Stimulated activated memory B cell treated with anti-CD40 and anti-IgM and Interleukin-4, amounts not matched to agents 10 μg/mL and 1 μg/mL and 100 μg/mL, for 72 hours (primary cell): ENCODE data around the gene IQCH.
"Not testable (repeated sequence)": the region's sequence is repeated elsewhere in the genome, so short reads cannot be mapped to it uniquely, and the experiment has no call there.

Source experiments
- ATAC-seq: fragments of 150-1000 bp; cut with Tn5 transposase; 2 replicates; pipeline ENCODE4 v1.10.0; 2021
- H3K27ac Mint-ChIP-seq: one replicate; pipeline ENCODE4 v1.8.0; 2022; ENCODE audit warnings: mild to moderate bottlenecking, mixed read lengths
- H3K27me3 Mint-ChIP-seq: one replicate; pipeline ENCODE4 v1.8.0; 2022; ENCODE audit warnings: mixed read lengths
- H3K36me3 Mint-ChIP-seq: one replicate; pipeline ENCODE4 v1.8.0; 2022; ENCODE audit warnings: mixed read lengths
- H3K4me1 Mint-ChIP-seq: one replicate; pipeline ENCODE4 v1.8.0; 2022; ENCODE audit warnings: mixed read lengths
- H3K4me3 Mint-ChIP-seq: one replicate; pipeline ENCODE4 v1.8.0; 2022; ENCODE audit warnings: mild to moderate bottlenecking, moderate library complexity, mixed read lengths
- H3K9me3 Mint-ChIP-seq: one replicate; pipeline ENCODE4 v1.8.0; 2022; ENCODE audit warnings: mixed read lengths

Gene IQCH

DNA sequence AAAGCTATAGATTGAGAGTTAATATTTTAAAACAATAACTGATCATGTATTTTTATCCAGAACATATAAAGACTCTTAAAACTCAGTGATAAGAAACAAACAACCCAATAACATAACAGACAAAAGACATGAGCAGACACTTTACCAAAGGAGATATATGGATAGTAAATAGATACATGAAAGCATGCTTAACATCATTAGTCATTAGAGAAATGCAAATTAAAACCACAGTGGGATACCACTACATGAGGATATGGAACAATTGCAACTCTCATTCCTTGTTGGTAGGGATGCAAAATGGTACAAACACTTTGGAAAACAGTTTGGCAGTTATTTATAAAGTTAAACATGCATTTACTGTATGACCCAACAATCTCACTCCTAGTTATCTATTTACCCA, 95.0 kb downstream of the IQCH start:
- H3K9me3 Mint-ChIP-seq = peaks cover 15% of the 10 kb centered on the region
- H3K36me3 Mint-ChIP-seq = peaks cover 7% of the 10 kb centered on the region
- no peak overlapping the region for H3K4me3 Mint-ChIP-seq
- no peaks in the 10 kb centered on the region for H3K4me1 Mint-ChIP-seq
- ATAC-seq = no peak
- no peak overlapping the region for H3K27ac Mint-ChIP-seq
- peaks cover 8% of the 10 kb centered on the region for H3K27me3 Mint-ChIP-seq

GRCh38 chr15:67350042-67350441, 95.5 kb downstream of the IQCH start:
- H3K9me3 Mint-ChIP-seq = peaks cover 14% of the 10 kb centered on the region
- peaks cover 8% of the 10 kb centered on the region for H3K27me3 Mint-ChIP-seq
- H3K27ac Mint-ChIP-seq = no peak overlapping the region

GRCh38 chr15:67358391-67358790, 103.8 kb downstream of the IQCH start:
- H3K27ac Mint-ChIP-seq = no peak overlapping the region
- H3K4me3 Mint-ChIP-seq = no peak overlapping the region
- ATAC-seq = no peak
- H3K4me1 Mint-ChIP-seq = no peaks in the 10 kb centered on the region
- peaks cover 2% of the 10 kb centered on the region for H3K27me3 Mint-ChIP-seq
- H3K9me3 Mint-ChIP-seq = no peaks in the 10 kb centered on the region
- H3K36me3 Mint-ChIP-seq = no peaks in the 10 kb centered on the region

More at GRCh38 chr15:67350042-67350441, 95.5 kb downstream of the IQCH start:
- no peak overlapping the region for H3K4me3 Mint-ChIP-seq
- peaks cover 6% of the 10 kb centered on the region for H3K36me3 Mint-ChIP-seq
- no peaks in the 10 kb centered on the region for H3K4me1 Mint-ChIP-seq
- ATAC-seq = no peak

GRCh38 chr15:67358812-67359211, 104.2 kb downstream of the IQCH start:
- H3K4me3 Mint-ChIP-seq = no peak overlapping the region
- no peak for ATAC-seq
- no peak overlapping the region for H3K27ac Mint-ChIP-seq
- H3K9me3 Mint-ChIP-seq = peaks cover 3% of the 10 kb centered on the region
- peaks cover 6% of the 10 kb centered on the region for H3K27me3 Mint-ChIP-seq
- H3K4me1 Mint-ChIP-seq = no peaks in the 10 kb centered on the region
- H3K36me3 Mint-ChIP-seq = no peaks in the 10 kb centered on the region

- H3K36me3 Mint-ChIP-seq = no peaks in the 10 kb centered on the region
- no peak for ATAC-seq
- H3K9me3 Mint-ChIP-seq = peaks cover 4% of the 10 kb centered on the region
- no peak overlapping the region for H3K27ac Mint-ChIP-seq
- no peaks in the 10 kb centered on the region for H3K4me1 Mint-ChIP-seq
- peaks cover 8% of the 10 kb centered on the region for H3K27me3 Mint-ChIP-seq
- no peak overlapping the region for H3K4me3 Mint-ChIP-seq
Observed at GRCh38 chr15:67359431-67360079, 105.0 kb downstream of the IQCH start.

DNA sequence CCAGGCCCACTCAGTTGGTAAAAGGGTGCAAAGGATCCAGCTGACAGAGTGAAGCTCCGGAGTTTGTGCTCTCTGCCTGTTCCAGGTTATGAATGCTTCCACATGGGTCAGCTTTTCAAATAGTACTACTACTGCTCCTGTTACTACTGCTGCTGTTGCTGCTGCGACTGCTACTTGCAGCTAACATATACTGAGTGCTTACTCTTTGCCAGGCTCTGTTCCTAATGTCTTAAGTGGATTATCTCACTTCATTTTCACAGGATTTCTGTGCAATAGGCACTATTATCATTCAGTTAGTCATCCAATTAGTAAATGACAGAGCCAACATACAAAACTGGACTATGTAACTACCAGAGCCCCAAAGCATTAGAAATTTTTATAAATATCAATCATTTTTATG, 106.5 kb downstream of the IQCH start:
- Mint-ChIP-seq H3K4me3 (no peak overlapping the region), H3K4me1 (no peaks in the 10 kb centered on the region), H3K27me3 (peaks cover 8% of the 10 kb centered on the region), H3K9me3 (peaks cover 4% of the 10 kb centered on the region), H3K36me3 (no peaks in the 10 kb centered on the region), H3K27ac (no peak overlapping the region)
- no peak for ATAC-seq

DNA sequence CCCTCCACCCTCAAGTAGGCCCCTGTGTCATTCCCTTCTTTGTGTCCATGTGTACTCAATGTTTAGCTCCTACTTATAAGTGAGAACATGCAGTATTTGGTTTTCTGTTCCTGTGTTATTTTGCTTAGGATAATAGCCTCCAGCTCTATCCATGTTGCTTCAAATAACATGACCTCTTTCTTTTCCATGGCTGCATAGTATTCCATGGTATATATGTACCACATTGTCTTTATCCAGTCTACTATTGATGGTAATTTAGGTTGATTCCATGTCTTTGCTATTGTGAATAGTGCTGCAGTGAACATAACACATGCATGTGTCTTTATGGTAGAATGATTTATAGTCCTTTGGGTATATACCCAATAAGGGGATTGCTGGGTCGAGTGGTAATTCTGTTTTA, 109.1 kb downstream of the IQCH start:
- not testable (repeated sequence) for H3K9me3 Mint-ChIP-seq, H3K27me3 Mint-ChIP-seq

GRCh38 chr15:67365994-67366393, 111.4 kb downstream of the IQCH start:
- no peak overlapping the region for H3K27ac Mint-ChIP-seq
- no peaks in the 10 kb centered on the region for H3K36me3 Mint-ChIP-seq
- H3K9me3 Mint-ChIP-seq = peaks cover 4% of the 10 kb centered on the region

More for the DNA sequence above, 109.1 kb downstream of the IQCH start:
- H3K27ac Mint-ChIP-seq, ATAC-seq, H3K36me3 Mint-ChIP-seq, H3K4me3 Mint-ChIP-seq, H3K4me1 Mint-ChIP-seq: not testable (repeated sequence)

DNA sequence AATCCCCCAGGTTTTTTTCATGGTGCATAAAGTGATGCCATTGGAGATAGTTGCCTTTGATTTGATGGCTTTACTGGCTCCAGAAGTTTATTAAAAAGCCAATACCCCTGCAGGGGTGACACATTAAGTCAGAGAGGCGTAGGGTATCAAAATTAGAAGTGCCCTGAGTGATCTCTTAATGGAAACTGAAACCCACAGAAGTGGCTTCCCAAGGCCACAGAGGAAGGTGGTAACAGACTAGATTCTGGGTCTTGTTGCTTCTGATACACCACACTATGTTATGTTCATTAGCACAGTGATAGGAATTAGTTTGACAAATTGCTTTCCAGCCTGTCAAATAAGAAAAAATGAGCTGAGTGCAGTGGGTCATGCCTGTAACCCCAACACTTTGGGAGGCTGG, 112.3 kb downstream of the IQCH start:
- Mint-ChIP-seq H3K27me3 (peaks cover 24% of the 10 kb centered on the region), H3K36me3 (no peaks in the 10 kb centered on the region), H3K27ac (no peak overlapping the region), H3K4me1 (no peaks in the 10 kb centered on the region), H3K4me3 (no peak overlapping the region), H3K9me3 (peaks cover 4% of the 10 kb centered on the region)
- ATAC-seq = no peak

More at GRCh38 chr15:67365994-67366393, 111.4 kb downstream of the IQCH start:
- no peak for ATAC-seq
- peaks cover 24% of the 10 kb centered on the region for H3K27me3 Mint-ChIP-seq
- H3K4me3 Mint-ChIP-seq = no peak overlapping the region
- no peaks in the 10 kb centered on the region for H3K4me1 Mint-ChIP-seq

DNA sequence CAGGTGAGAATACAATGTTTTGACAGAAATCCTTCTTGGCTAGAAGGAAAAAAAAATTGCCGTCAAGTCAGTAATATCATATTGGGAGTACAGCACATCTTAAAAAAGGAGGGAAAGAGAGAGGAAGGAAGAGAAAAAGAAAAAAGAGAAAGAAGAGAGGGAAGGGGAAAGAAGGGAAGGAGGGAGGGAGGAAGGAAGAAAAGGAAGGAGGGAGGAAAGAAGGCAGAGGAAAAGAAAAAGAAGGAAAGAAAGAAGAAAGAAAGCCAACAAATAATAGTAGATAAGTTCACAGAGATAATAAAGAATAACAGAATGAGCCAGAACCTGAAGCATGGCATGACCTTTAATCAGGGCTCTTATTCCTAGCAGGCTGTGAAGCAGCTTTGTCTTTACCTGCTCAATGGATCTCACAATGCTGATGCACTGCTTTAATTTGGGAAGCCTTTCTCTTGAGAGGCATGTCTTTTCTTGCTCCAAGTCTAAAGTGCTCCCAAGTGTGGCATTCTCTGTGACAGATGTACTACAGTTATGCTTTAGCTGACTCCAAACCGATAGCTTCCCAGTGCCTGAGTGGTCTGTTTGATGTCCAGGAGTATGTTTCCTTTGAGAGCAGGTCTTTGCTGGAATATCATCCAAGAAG, 114.9 kb downstream of the IQCH start:
- no peaks in the 10 kb centered on the region for H3K4me1 Mint-ChIP-seq
- ATAC-seq = no peak
- H3K9me3 Mint-ChIP-seq = no peaks in the 10 kb centered on the region
- no peaks in the 10 kb centered on the region for H3K36me3 Mint-ChIP-seq
- no peak overlapping the region for H3K4me3 Mint-ChIP-seq
- H3K27me3 Mint-ChIP-seq = peaks cover 16% of the 10 kb centered on the region
- no peak overlapping the region for H3K27ac Mint-ChIP-seq

DNA sequence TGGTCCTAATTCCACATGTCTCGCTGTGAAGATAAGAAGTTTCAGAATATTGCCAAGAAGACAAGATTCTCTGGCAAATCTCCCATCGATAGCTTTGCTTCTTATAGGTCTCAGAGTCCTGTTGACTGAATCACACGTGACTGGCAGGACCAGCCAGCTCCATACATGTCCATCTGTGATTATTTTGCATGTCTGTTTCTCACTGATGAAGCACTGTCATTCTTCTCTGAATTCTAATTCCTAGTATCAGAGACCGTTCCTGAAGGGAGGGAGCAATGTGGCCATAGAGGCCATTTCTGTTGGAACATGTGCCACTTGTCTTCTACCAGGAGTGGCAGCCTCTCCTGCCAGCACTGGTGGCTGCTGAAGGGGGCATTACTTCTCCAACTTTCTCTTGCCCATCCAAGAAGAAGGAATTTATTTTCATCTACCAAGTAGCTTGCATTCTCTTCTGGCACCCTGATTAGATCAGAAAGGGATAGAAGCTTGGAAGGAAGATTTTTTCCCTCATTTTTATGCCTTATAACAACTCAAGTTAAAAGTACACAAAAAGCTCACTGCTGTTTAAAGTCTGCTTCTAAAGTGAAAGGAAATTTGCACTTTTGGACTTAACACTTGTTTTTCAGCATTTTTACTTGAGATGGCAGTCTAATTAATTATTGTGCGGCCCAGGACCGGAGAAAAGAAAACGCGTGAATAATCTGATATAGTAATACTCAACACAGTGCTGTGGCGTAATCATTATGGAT, 115.8 kb downstream of the IQCH start:
- H3K27ac Mint-ChIP-seq = no peak overlapping the region
- H3K4me1 Mint-ChIP-seq = no peaks in the 10 kb centered on the region
- no peak for ATAC-seq
- H3K4me3 Mint-ChIP-seq = no peak overlapping the region
- no peaks in the 10 kb centered on the region for H3K9me3 Mint-ChIP-seq
- peaks cover 16% of the 10 kb centered on the region for H3K27me3 Mint-ChIP-seq
- H3K36me3 Mint-ChIP-seq = no peaks in the 10 kb centered on the region

GRCh38 chr15:67372543-67372942, 118.0 kb downstream of the IQCH start:
- Mint-ChIP-seq H3K9me3 (no peaks in the 10 kb centered on the region), H3K27ac (no peak overlapping the region), H3K36me3 (no peaks in the 10 kb centered on the region), H3K4me1 (no peaks in the 10 kb centered on the region), H3K27me3 (peaks cover 16% of the 10 kb centered on the region), H3K4me3 (no peak overlapping the region)
- no peak for ATAC-seq

DNA sequence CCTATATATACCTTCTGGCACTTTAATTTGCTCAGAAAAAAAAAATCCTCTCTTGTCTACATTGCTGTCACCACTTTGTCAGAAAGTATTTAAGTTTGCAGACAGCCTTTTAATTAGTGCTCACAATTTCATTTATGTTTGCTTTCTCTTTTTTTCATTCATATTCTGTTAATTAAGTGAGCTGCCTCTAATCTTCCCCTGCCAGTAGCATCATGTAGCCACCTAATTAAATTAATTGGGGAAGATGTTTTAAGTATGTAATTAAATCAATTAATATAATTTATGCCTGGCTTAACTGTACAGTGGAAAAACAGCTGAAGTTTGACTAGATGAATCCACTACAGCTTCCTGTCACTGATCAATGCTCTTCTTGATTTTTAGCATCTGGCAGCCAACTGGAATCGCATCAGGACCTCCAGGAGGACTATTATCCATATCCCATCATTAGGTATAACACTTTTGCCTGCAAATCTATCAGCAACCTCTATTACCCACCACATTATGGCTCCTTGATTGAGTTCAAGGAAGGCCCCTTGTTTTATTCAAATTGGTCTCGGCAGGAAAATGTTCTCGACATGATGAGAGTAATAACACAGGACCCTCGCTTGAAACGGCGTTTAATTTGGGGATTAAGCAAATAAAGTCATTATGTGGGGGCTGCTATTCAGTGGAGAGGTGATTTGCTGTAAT, 118.5 kb downstream of the IQCH start:
- H3K27ac Mint-ChIP-seq = no peak overlapping the region
- no peak overlapping the region for H3K4me3 Mint-ChIP-seq
- no peaks in the 10 kb centered on the region for H3K36me3 Mint-ChIP-seq
- H3K27me3 Mint-ChIP-seq = peaks cover 21% of the 10 kb centered on the region
- no peaks in the 10 kb centered on the region for H3K9me3 Mint-ChIP-seq
- no peaks in the 10 kb centered on the region for H3K4me1 Mint-ChIP-seq
- ATAC-seq = no peak

DNA sequence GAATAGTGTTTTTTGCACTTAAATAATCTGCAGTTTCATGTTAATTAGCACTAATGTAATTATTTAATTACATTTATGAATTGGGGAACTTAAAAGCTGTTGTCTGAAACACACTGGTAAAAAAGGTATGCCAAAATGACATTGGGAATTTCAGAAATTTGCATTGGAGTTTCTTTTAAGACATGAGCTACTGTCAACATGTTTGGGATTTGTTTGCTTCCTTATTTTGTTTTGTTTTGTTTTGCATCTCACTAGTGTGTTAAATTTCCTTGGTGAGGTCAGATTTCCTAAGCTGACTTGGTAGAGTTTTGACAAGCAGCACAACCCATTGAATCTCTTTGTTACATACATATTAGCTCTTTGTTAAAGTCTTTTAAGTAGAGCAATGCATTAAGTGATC, 119.4 kb downstream of the IQCH start:
- Mint-ChIP-seq H3K27me3 (peaks cover 19% of the 10 kb centered on the region), H3K4me3 (no peak overlapping the region), H3K36me3 (no peaks in the 10 kb centered on the region), H3K27ac (no peak overlapping the region), H3K4me1 (no peaks in the 10 kb centered on the region), H3K9me3 (no peaks in the 10 kb centered on the region)
- no peak for ATAC-seq

DNA sequence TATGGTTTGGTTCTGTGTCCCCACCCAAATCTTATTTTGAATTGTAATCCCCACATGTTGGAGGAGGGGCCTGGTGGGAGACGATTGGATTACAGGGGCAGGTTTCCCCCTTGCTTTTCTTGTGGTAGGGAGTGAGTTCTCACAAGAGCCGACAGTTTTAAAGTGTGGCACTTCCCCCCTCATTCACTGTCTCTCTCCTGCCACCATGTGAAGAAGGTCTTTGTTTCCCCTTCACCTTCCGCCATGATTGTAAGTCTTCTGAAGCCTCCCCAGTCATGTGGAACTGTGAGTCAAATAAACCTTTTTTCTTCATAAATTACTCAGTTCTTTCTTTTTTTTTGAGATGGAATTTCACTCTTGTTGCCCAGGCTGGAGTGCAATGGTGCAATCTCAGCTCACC, 124.9 kb downstream of the IQCH start:
- ATAC-seq = no peak
- no peak overlapping the region for H3K4me3 Mint-ChIP-seq
- no peaks in the 10 kb centered on the region for H3K36me3 Mint-ChIP-seq
- H3K4me1 Mint-ChIP-seq = no peaks in the 10 kb centered on the region
- peaks cover 13% of the 10 kb centered on the region for H3K27me3 Mint-ChIP-seq
- no peaks in the 10 kb centered on the region for H3K9me3 Mint-ChIP-seq
- no peak overlapping the region for H3K27ac Mint-ChIP-seq
